Ishikawa (cell line): ENCODE measurements around the gene ACVR1C.

Experiments
- EGR1 ChIP-seq: IDR thresholded peaks from 2 replicates; pipeline ENCODE4 v1.6.1; 2012
- FOXM1 ChIP-seq: IDR thresholded peaks from 2 replicates; pipeline ENCODE4 v1.6.1; 2012; ENCODE audit warnings: low read depth, borderline replicate concordance
- MAX ChIP-seq: IDR thresholded peaks from 2 replicates; pipeline ENCODE4 v1.6.1; 2012
- NFIC ChIP-seq: IDR thresholded peaks from 2 replicates; pipeline ENCODE4 v1.6.1; 2012
- TAF1 ChIP-seq: IDR thresholded peaks from 2 replicates; pipeline ENCODE4 v1.6.1; 2012; ENCODE audit warnings: low read depth, mild to moderate bottlenecking
- YY1 ChIP-seq: IDR thresholded peaks from 2 replicates; pipeline ENCODE4 v1.6.1; 2012; ENCODE audit warnings: low read depth
- ZBTB7A ChIP-seq: IDR thresholded peaks from 2 replicates; pipeline ENCODE4 v1.6.1; 2012; ENCODE audit warnings: low read depth

DNA sequence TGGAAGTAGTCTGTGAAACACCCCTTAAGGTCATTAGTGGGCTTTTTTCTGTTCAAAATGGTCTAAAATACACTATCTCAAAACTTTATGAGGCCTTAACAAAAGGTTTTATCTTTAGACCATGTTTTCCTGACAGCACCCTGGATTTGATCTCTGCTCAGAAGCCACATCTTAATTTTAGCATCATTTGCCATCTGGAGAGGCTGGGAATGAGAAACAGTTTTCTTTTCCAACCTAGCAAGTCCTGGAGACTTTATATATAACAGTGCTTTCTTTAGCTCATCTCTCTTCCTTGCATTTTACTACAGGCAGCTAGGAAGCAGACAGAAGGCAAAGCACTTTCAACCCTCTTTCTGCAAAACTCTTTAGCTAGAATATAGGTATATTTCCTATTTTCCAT lies 122.1 kb downstream of the ACVR1C start:
- TF ChIP-seq TAF1 (no peak), FOXM1 (no peak), YY1 (no peak), MAX (no peak), EGR1 (no peak), NFIC (no peak), ZBTB7A (no peak)
